Neural cell (in vitro differentiated cells): Measurements from ENCODE around the gene B3GALT6. TPM values are rescaled to one million over a fixed set of nuclear protein-coding genes. Genes with fewer than 3 reads are reported as not detected.

Experiments used
- H2AFZ ChIP-seq: fragments of 200-600, 300-800 bp; sonication (generic), shearing (Covaris generic); 2 replicates; pipeline ENCODE4 v1.6.0; 2014; ENCODE audit warnings: low read depth, mild to moderate bottlenecking, antibody characterized with exemption, low read length, moderate library complexity
- H3F3A ChIP-seq: fragments of 200-600 bp; shearing (Covaris generic); 2 replicates; pipeline ENCODE4 v1.6.1; 2016; ENCODE audit warnings: mild to moderate bottlenecking, moderate library complexity, mixed read lengths, antibody characterized with exemption, low read length; ENCODE audit not compliant: insufficient read depth, poor library complexity, severe bottlenecking
- H3K27ac ChIP-seq: fragments of 200-600, 300-800 bp; sonication (generic), shearing (Covaris generic); 2 replicates; pipeline ENCODE4 v1.5.1; 2014; ENCODE audit warnings: mild to moderate bottlenecking, low read length, moderate library complexity
- H3K27me3 ChIP-seq: fragments of 300-800, 200-600 bp; sonication (generic), shearing (Covaris generic); 2 replicates; pipeline ENCODE4 v1.6.0; 2014; ENCODE audit warnings: mild to moderate bottlenecking, low read depth, low read length, moderate library complexity; ENCODE audit not compliant: insufficient read depth
- H3K36me3 ChIP-seq: fragments of 300-800, 200-600 bp; sonication (generic), shearing (Covaris generic); 2 replicates; pipeline ENCODE4 v1.5.1; 2014; ENCODE audit warnings: mild to moderate bottlenecking, antibody characterized with exemption, low read length, moderate library complexity; ENCODE audit not compliant: insufficient read depth
- H3K4me2 ChIP-seq: fragments of 300-800, 200-600 bp; sonication (generic), shearing (Covaris generic); 2 replicates; pipeline ENCODE4 v1.6.0; 2014; ENCODE audit warnings: mild to moderate bottlenecking, low read length
- H3K4me3 ChIP-seq: fragments of 300-800, 200-600 bp; sonication (generic), shearing (Covaris generic); 2 replicates; pipeline ENCODE4 v1.5.1; 2014; ENCODE audit warnings: mild to moderate bottlenecking, low read length, moderate library complexity
- H3K79me2 ChIP-seq: fragments of 200-600 bp; shearing (Covaris generic); replicated peaks from 2 replicates; pipeline ENCODE4 v1.6.0; 2014; ENCODE audit warnings: mild to moderate bottlenecking, low read length, moderate library complexity; ENCODE audit not compliant: insufficient read depth
- H3K9ac ChIP-seq: fragments of 300-800, 200-600 bp; sonication (generic), shearing (Covaris generic); 2 replicates; pipeline ENCODE4 v1.6.1; 2016; ENCODE audit warnings: mild to moderate bottlenecking, low read length, mixed read lengths
- H3K9me2 ChIP-seq: fragments of 200-600 bp; shearing (Covaris generic); 2 replicates; pipeline ENCODE4 v1.6.1; 2016; ENCODE audit warnings: mild to moderate bottlenecking, low read length, mixed read lengths; ENCODE audit not compliant: insufficient read depth
- H3K9me3 ChIP-seq: fragments of 200-600, 300-800 bp; sonication (generic), shearing (Covaris generic); 2 replicates; pipeline ENCODE4 v1.6.1; 2016; ENCODE audit warnings: mild to moderate bottlenecking, mixed run types, low read length, moderate library complexity, mixed read lengths
- H4K20me1 ChIP-seq: fragments of 200-600 bp; shearing (Covaris generic); 2 replicates; pipeline ENCODE4 v1.6.1; 2016; ENCODE audit warnings: mild to moderate bottlenecking, mixed run types; ENCODE audit not compliant: insufficient read depth
- EP300 ChIP-seq: fragments of 450-650 bp; conservative IDR thresholded peaks from 2 replicates; pipeline ENCODE4 v1.6.1; 2014; ENCODE audit warnings: antibody characterized with exemption, mild to moderate bottlenecking, moderate library complexity; ENCODE audit not compliant: poor library complexity, severe bottlenecking
- EZH2 ChIP-seq: fragments of 200-600, 300-800 bp; shearing (Covaris generic), sonication (generic); IDR thresholded peaks from 2 replicates; pipeline ENCODE4 v1.6.1; 2014; ENCODE audit warnings: antibody characterized with exemption, low read length, borderline replicate concordance, mild to moderate bottlenecking; ENCODE audit not compliant: insufficient read depth, poor library complexity, severe bottlenecking
- MXI1 ChIP-seq: fragments of 450-650 bp; conservative IDR thresholded peaks from 2 replicates; pipeline ENCODE4 v1.6.1; 2014; ENCODE audit warnings: antibody characterized with exemption, mild to moderate bottlenecking; ENCODE audit not compliant: poor library complexity, severe bottlenecking
- POLR2AphosphoS5 ChIP-seq: IDR thresholded peaks from 2 replicates; pipeline ENCODE4 v1.6.1; 2012
- RAD21 ChIP-seq: fragments of 450-650 bp; conservative IDR thresholded peaks from 2 replicates; pipeline ENCODE4 v1.6.1; 2014; ENCODE audit warnings: antibody characterized with exemption, mild to moderate bottlenecking, moderate library complexity
- SMC3 ChIP-seq: fragments of 450-650 bp; conservative IDR thresholded peaks from 2 replicates; pipeline ENCODE4 v1.6.1; 2014; ENCODE audit warnings: antibody characterized with exemption, mild to moderate bottlenecking, moderate library complexity; ENCODE audit not compliant: poor library complexity
- TAF1 ChIP-seq: IDR thresholded peaks from 2 replicates; pipeline ENCODE4 v1.6.1; 2012; ENCODE audit warnings: low read depth
- polyA plus RNA-seq: library from polyadenylated mRNA; depleted of rRNA; stranded (reverse); fragments of >200 nt; gene quantifications from 2 replicates; pipeline ENCODE4 v1.2.3, GENCODE V29; 2014
- TF ChIP-seq, protein P1 (sequence below): IDR thresholded peaks from 2 replicates; pipeline ENCODE4 v1.6.1; 2012; ENCODE audit warnings: borderline replicate concordance
- TF ChIP-seq, protein P2 (sequence below): fragments of 450-650 bp; IDR thresholded peaks from 2 replicates; pipeline ENCODE4 v1.5.1; 2014; ENCODE audit warnings: antibody characterized with exemption, mild to moderate bottlenecking, moderate library complexity; ENCODE audit not compliant: poor library complexity, severe bottlenecking

Gene B3GALT6
- polyA plus RNA-seq, 1 donor from 2014 or later = 46.5 TPM

DNA sequence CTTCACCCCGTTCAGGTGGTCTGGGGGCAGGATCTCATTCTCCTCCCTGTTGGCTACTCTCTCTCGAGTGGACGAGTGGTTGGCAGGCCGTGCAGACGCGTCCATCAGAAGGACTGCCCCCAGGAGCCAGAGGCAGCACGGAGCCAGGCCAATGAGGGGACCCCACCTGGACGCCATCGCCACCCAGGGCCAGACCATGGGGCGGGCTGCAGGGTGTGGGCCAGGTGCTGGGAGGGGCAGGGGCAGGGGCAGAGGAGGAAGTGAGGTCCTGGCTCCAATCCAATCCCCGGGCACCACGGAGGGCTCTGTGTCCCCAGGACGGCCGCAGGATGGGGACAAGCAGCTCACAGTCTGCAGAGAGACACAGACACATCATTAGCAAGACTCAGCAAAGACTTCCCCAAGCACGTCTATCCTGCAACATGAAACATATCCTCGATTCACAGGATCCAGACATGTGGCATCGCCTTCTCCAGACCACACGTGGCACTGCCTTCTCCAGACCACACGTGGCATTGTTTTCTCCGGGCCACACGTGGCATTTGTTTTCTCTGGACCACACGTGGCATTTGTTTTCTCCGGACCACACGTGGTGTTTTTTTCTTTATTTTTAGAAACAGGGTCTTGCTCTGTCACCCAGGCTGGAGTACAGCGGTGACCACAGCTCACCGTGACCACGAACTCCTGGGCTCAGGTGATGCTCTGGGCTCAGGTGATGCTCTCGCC is 3.3 kb upstream of the B3GALT6 start:
- H3K36me3 ChIP-seq = no peaks in the 10 kb centered on the region

GRCh38 chr1:1229770-1230169 is 2.3 kb upstream of the B3GALT6 start:
- TF ChIP-seq, protein P1, sequence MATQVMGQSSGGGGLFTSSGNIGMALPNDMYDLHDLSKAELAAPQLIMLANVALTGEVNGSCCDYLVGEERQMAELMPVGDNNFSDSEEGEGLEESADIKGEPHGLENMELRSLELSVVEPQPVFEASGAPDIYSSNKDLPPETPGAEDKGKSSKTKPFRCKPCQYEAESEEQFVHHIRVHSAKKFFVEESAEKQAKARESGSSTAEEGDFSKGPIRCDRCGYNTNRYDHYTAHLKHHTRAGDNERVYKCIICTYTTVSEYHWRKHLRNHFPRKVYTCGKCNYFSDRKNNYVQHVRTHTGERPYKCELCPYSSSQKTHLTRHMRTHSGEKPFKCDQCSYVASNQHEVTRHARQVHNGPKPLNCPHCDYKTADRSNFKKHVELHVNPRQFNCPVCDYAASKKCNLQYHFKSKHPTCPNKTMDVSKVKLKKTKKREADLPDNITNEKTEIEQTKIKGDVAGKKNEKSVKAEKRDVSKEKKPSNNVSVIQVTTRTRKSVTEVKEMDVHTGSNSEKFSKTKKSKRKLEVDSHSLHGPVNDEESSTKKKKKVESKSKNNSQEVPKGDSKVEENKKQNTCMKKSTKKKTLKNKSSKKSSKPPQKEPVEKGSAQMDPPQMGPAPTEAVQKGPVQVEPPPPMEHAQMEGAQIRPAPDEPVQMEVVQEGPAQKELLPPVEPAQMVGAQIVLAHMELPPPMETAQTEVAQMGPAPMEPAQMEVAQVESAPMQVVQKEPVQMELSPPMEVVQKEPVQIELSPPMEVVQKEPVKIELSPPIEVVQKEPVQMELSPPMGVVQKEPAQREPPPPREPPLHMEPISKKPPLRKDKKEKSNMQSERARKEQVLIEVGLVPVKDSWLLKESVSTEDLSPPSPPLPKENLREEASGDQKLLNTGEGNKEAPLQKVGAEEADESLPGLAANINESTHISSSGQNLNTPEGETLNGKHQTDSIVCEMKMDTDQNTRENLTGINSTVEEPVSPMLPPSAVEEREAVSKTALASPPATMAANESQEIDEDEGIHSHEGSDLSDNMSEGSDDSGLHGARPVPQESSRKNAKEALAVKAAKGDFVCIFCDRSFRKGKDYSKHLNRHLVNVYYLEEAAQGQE = no peak
- TF ChIP-seq POLR2AphosphoS5 (no peak), EZH2 (no peak)
- H3K9me2 ChIP-seq = no peaks in the 10 kb centered on the region
- peak overlapping the region; percentile 94 for H3K4me3 ChIP-seq
- no peaks in the 10 kb centered on the region for H3K36me3 ChIP-seq
- no peak overlapping the region for H2AFZ ChIP-seq
- no peaks in the 10 kb centered on the region for H3F3A ChIP-seq
- peaks cover 24% of the 10 kb centered on the region for H3K79me2 ChIP-seq
- no peaks in the 10 kb centered on the region for H3K27me3 ChIP-seq
- no peak overlapping the region for H3K9ac ChIP-seq
- H3K27ac ChIP-seq = no peak overlapping the region
- no peaks in the 10 kb centered on the region for H4K20me1 ChIP-seq
- H3K4me2 ChIP-seq = no peak overlapping the region
- no peaks in the 10 kb centered on the region for H3K9me3 ChIP-seq

More for the DNA sequence above, 3.3 kb upstream of the B3GALT6 start:
- Histone ChIP-seq H3K27ac (no peak overlapping the region), H3K9me2 (no peaks in the 10 kb centered on the region), H3K4me2 (no peak overlapping the region), H3K27me3 (no peaks in the 10 kb centered on the region), H3K4me3 (no peak overlapping the region), H3F3A (no peaks in the 10 kb centered on the region), H3K9me3 (no peaks in the 10 kb centered on the region), H3K9ac (no peak overlapping the region), H3K79me2 (peaks cover 24% of the 10 kb centered on the region), H4K20me1 (no peaks in the 10 kb centered on the region), H2AFZ (no peak overlapping the region)
- TF ChIP-seq SMC3 = no peak
- TF ChIP-seq POLR2AphosphoS5 = no peak
- TF ChIP-seq, protein P2, sequence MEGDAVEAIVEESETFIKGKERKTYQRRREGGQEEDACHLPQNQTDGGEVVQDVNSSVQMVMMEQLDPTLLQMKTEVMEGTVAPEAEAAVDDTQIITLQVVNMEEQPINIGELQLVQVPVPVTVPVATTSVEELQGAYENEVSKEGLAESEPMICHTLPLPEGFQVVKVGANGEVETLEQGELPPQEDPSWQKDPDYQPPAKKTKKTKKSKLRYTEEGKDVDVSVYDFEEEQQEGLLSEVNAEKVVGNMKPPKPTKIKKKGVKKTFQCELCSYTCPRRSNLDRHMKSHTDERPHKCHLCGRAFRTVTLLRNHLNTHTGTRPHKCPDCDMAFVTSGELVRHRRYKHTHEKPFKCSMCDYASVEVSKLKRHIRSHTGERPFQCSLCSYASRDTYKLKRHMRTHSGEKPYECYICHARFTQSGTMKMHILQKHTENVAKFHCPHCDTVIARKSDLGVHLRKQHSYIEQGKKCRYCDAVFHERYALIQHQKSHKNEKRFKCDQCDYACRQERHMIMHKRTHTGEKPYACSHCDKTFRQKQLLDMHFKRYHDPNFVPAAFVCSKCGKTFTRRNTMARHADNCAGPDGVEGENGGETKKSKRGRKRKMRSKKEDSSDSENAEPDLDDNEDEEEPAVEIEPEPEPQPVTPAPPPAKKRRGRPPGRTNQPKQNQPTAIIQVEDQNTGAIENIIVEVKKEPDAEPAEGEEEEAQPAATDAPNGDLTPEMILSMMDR = no peak
- TF ChIP-seq TAF1 = no peak
- TF ChIP-seq EP300 = no peak
- no peak for TF ChIP-seq MXI1
- TF ChIP-seq EZH2 = no peak
- TF ChIP-seq, protein P1 = no peak
- no peak for TF ChIP-seq RAD21
